ENCODE data around the gene RTL10.

RTL10 gene

GRCh38 chr22:19807161-19807913 is 47.3 kb downstream of the RTL10 start:
- no peak for DNase-seq

DNA sequence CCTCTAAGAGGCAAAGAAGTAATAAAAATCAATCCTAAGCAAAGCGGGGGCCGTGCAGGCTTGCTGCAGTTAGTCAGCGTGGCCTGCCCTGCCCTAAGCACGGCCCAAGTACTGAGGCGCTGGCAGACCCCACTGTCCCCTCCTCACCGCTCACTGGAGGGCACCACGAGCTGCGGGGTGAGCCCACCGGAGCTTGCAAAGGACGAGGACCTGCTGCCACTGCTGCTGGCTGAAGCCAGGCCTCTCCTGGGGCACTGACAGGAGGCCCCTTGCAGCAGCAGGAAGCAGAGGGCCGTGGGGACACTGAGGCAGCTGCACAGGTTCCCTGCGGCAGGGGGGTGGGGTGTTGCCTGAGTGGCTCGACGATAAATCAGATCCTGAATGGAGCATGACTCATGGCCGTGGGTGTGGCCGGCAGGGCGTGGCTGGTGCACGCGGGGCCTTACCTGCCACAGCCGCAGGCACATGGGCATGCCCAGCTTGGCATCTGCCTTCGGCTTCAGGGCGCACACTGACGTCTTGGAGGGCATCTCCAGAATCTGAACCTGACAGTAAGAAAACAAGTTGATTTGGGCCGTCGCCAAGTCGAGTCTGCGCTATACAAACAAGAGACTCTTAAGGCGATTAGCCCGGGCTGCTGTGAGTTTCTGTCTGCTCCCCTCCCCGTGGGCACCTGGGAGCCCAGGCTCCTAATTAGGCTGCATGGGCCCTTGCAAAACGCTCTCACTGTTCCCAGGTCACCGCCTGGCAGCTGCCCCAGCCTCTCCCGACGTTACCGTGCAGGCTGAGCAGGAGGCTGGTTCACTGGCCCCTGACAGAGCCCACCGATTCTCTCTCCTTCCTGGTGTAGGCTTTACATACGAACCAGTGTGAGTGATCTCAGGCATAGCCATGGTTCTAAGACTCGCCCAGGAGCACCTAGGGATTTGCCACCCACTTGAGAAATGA is 48.2 kb downstream of the RTL10 start:
- no peak for DNase-seq

- DNase-seq, result no peak
Measured at GRCh38 chr22:19805821-19806212, 48.9 kb downstream of the RTL10 start.

Measured in DMS 273 treated with DMSO at 0.1 percent for 48 hours (cell line).